Gastroesophageal sphincter (tissue), 3 donors: Measurements from ENCODE around the gene UNC93B1.

Experiments used
- CTCF ChIP-seq, 4 experiments: fragments of 200-600 bp in 2 of 4; fragments of 450-650 bp in 2 of 4; sonication (generic) in 1 of 4; IDR thresholded peaks; one replicate each; pipeline ENCODE4 v1.5.1; 2017 to 2019; ENCODE audit warnings: antibody characterized with exemption in 4 of 4, mild to moderate bottlenecking in 2 of 4, moderate library complexity in 2 of 4
- POLR2A ChIP-seq, 2 donors: fragments of 450-650 bp; IDR thresholded peaks; one replicate each; pipeline ENCODE4 v1.6.1; 2017; ENCODE audit warnings: antibody characterized with exemption in 2 of 2, mild to moderate bottlenecking in 2 of 2, moderate library complexity in 1 of 2
- POLR2AphosphoS5 ChIP-seq: sonication (generic); formaldehyde crosslinking; IDR thresholded peaks from one replicate; pipeline ENCODE4 v1.6.1; 2017; ENCODE audit warnings: antibody characterized with exemption

GRCh38 chr11:68026391-68027105, 22.7 kb upstream of the UNC93B1 start:
- no peak for TF ChIP-seq CTCF (IDR thresholded peaks at IDR 0.05)
- TF ChIP-seq POLR2A (IDR thresholded peaks at IDR 0.05), result no peak
- no peak for TF ChIP-seq POLR2AphosphoS5
